ENCODE results near the gene CLEC17A. TPM values are rescaled to one million over a fixed set of nuclear protein-coding genes. Genes with fewer than 3 reads are reported as not detected.

The CLEC17A gene
- total and polyA plus RNA-seq, 2 of the 8 experiments (the other 6 are each of a cell fraction or from before 2014, with no cell fraction given), result not detected

GRCh38 chr19:14575428-14575980 is 7.4 kb upstream of the CLEC17A start:
- H3K79me2 ChIP-seq (ENCODE audit: control insufficient read depth in 1 of 2, insufficient read depth in 2 of 2, low read length in 2 of 2), result peaks cover 0 to 12% of the 10 kb centered on the region in 2 experiments; a peak in 2 of 4 replicates
- H3K4me3 ChIP-seq (ENCODE audit: extremely low read depth in 1 of 4, insufficient read depth in 2 of 4, low read depth in 3 of 4, low read length in 4 of 4), result no peak overlapping the region
- POLR2A ChIA-PET (ENCODE audit: partially characterized antibody), result no interaction called here
- no peaks in the 10 kb centered on the region for H3K79me1 ChIP-seq (ENCODE audit: low read depth, low read length)
- DNase-seq (ENCODE audit: low read depth in 1 of 2, low spot score in 2 of 2), result no peak
- H3K9me3 ChIP-seq (ENCODE audit: insufficient read depth in 2 of 2, low read depth in 1 of 2, low read length in 1 of 2), result no peaks in the 10 kb centered on the region
- peaks cover 0 to 4% (median 2%) of the 10 kb centered on the region in 4 experiments; a peak in 3 of 7 replicates for H3K4me1 ChIP-seq (replicated peaks in 1 of 4; ENCODE audit: control insufficient read depth in 3 of 4, insufficient read depth in 4 of 4, low read length in 3 of 4)
- TF ChIP-seq ZNF274 (IDR thresholded peaks at IDR 0.05; ENCODE audit: borderline replicate concordance, extremely low read depth, low read length) (no peak), ASH2L (IDR thresholded peaks at IDR 0.05; ENCODE audit: low read length) (no peak), SRF (IDR thresholded peaks at IDR 0.05; ENCODE audit: low read depth, low read length) (no peak), CHD2 (IDR thresholded peaks at IDR 0.05; ENCODE audit: low read length) (no peak)
- H4K20me1 ChIP-seq (replicated peaks in 1 of 2; ENCODE audit: control insufficient read depth in 1 of 2, insufficient read depth in 2 of 2, low read length in 2 of 2), result no peaks in the 10 kb centered on the region
- no peak overlapping the region for H3K4me2 ChIP-seq (ENCODE audit: insufficient read depth in 1 of 2, low read depth in 2 of 2, low read length in 2 of 2)
- H2AFZ ChIP-seq (ENCODE audit: low read length), result no peak overlapping the region
- no peak overlapping the region for H3K23ac ChIP-seq (ENCODE audit: insufficient read length)
- no peak overlapping the region for H4K5ac ChIP-seq (ENCODE audit: insufficient read length, low read depth, low read length)
- no peaks in the 10 kb centered on the region for H3K36me3 ChIP-seq (ENCODE audit: control insufficient read depth in 2 of 4, insufficient read depth in 4 of 4, low read length in 3 of 4)
- no peak overlapping the region for H2BK15ac ChIP-seq (ENCODE audit: low read length)
- H2BK5ac ChIP-seq (ENCODE audit: low read depth, low read length), result no peak overlapping the region
- H2BK20ac ChIP-seq (ENCODE audit: low read length), result no peak overlapping the region
- H3K27me3 ChIP-seq (replicated peaks in 1 of 4; ENCODE audit: control insufficient read depth in 3 of 4, extremely low read depth in 1 of 4, insufficient read depth in 3 of 4, low read length in 3 of 4), result no peaks in the 10 kb centered on the region
- CTCF ChIA-PET (ENCODE audit: partially characterized antibody), result interaction anchor here (1.7 to 10.8 kb wide), 3 partner anchors 95 to 201 kb away, joined by 4 to 149 read pairs (median 7); partner anchors contain the start of gene ZNF333
- H4K8ac ChIP-seq (ENCODE audit: extremely low read depth, insufficient read depth, low read length), result no peak overlapping the region
- H3K18ac ChIP-seq (ENCODE audit: extremely low read depth, low read length), result no peak overlapping the region
- no peak overlapping the region for H3K27ac ChIP-seq (ENCODE audit: low read depth, low read length)
- H2BK12ac ChIP-seq (ENCODE audit: low read depth, low read length), result no peak overlapping the region
- no peak overlapping the region for H3K14ac ChIP-seq (ENCODE audit: insufficient read length)
- no peak overlapping the region for H2AK5ac ChIP-seq (ENCODE audit: low read depth, low read length)
- no peak for FAIRE-seq
- H3K9ac ChIP-seq (replicated peaks in 1 of 4; ENCODE audit: extremely low read depth in 1 of 4, low read depth in 3 of 4, low read length in 3 of 4), result no peak overlapping the region
- no peak overlapping the region for H4K91ac ChIP-seq (replicated peaks; ENCODE audit: insufficient read length, low read length)
- H3K56ac ChIP-seq (replicated peaks; ENCODE audit: insufficient read length, low read depth, low read length), result no peak overlapping the region
- 82% methylated on average over 6 of the region's 6 CpGs; no CpG with 5 or more reads in 1 of the 2 experiments for WGBS, 2 experiments (ENCODE audit: extremely low coverage in 1 of 2, insufficient coverage in 1 of 2, insufficient read length in 1 of 2, insufficient replicate concordance in 2 of 2, low coverage in 1 of 2, low lambda C conversion rate in 2 of 2, missing lambda C conversion rate in 1 of 2)
- no peak overlapping the region for H3K4ac ChIP-seq (replicated peaks; ENCODE audit: insufficient read length, low read depth, low read length)
- H3K23me2 ChIP-seq (ENCODE audit: low read depth, low read length), result no peaks in the 10 kb centered on the region; the same call in 1 of the 2 replicates
- H2BK120ac ChIP-seq (replicated peaks; ENCODE audit: low read depth, low read length), result no peak overlapping the region
